ENCODE data around the gene COL4A2. TPM values are rescaled to one million over a fixed set of nuclear protein-coding genes. Genes with fewer than 3 reads are reported as not detected.
"Not testable (repeated sequence)": the region's sequence is repeated elsewhere in the genome, so short reads cannot be mapped to it uniquely, and the experiment has no call there.

The COL4A2 gene
- total RNA-seq, 1 experiment from 2014 or later: 35.0 TPM

- DNase-seq (ENCODE audit: extremely low read depth, low read depth): no peak
Observed at GRCh38 chr13:110374431-110375370, 67.6 kb downstream of the COL4A2 start.

DNA sequence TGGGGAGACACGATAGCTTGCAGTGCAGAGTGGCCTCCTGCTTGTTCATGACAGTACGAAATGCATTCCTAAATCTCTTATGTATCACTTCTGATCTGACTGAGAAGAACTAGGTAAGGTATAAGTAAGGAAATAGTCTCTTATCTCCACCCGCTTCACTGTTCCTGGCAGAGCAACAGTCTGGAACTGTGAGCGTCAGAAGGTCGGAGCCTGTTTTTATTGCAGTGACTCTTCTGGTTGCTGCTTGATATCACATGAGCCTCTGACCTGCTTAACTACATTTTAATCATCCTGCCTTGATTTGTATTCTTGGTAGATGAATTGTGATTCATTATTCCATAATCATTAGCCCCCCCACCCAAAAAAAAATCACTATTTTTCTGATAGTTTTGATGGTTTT, 69.0 kb downstream of the COL4A2 start:
- DNase-seq (ENCODE audit: extremely low read depth, low read depth): no peak

DNA sequence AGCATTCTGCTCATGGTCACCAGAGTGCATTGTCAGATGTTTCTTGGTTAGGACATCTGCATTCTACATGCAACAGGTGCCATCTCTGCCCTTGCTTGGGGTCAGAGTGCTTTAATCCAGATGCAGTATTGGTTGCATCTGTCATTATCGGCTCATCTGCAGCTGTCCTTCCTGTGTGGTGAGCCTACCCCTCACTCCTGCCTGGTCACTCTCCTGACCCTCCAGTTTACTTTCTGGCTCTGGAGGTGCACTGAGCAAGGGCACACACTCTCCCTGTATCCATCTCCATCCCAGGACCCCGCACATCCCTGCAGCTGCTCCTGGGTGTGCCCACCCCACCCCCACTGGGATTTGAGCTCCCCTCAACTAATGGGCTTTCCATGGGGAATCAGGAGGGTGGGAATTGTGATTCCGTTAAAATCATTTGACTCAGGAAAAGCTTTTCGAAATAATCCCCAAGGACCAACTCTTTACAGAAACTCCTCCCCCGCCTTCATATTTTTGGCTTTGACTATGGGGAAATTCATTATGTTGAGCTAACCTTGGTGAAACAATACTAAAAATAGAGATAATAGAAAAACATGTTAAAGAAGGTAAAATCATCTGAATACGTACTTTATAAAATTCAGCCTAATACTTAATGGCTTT, 70.2 kb downstream of the COL4A2 start:
- DNase-seq (ENCODE audit: extremely low read depth, low read depth): no peak

- DNase-seq (ENCODE audit: extremely low read depth, low read depth): no peak
Observed at GRCh38 chr13:110377826-110378201, 70.7 kb downstream of the COL4A2 start.

DNA sequence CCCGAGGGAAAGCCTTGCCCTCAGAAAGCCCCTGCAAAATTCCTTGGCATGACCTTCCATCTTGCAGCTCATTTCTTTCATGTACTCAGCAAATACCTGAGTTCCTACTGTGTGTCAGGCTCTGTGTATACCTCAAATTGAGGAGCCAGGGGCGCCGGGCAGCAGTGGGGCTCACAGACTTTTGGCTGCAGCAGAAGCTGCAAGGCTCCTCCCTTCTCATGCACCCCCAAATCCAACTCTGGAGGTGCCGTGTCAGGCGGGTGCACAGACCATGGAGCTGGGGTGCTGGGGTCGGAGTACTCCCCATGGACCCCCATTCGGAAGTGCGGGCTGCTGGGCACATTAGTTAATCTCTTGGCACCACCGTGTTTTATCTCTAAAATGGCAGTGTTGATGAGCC, 72.3 kb downstream of the COL4A2 start:
- no peak for DNase-seq (ENCODE audit: extremely low read depth, low read depth)

GRCh38 chr13:110379905-110380341, 72.8 kb downstream of the COL4A2 start:
- DNase-seq (ENCODE audit: extremely low read depth, low read depth): no peak

DNA sequence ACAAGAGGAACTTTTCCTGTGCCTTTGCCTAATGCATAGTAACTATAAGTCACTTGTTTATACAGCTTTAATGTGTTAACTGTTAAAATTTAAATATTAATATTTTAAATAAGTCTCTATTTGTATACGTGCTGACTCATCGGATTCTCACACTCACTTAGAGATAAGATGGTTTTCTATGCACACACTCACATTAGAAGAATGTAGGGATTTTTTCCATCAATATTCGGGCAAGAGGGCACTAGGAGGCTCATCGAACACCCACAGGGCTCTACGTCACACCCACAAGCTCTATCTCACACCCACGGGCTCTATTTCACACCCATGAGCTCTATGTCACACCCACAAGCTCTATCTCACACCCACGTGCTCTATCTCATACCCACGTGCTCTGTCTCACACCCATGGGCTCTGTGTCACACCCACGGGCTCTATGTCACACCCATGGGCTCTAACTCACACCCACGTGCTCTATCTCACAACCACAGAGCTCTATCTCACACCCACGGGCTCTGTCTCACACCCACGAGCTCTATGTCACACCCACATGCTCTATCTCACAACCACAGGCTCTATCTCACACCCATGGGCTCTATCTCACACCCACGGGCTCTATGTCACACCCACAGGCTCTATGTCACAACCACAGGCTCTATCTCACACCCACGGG, 73.4 kb downstream of the COL4A2 start:
- DNase-seq (ENCODE audit: extremely low read depth, low read depth): no peak

DNA sequence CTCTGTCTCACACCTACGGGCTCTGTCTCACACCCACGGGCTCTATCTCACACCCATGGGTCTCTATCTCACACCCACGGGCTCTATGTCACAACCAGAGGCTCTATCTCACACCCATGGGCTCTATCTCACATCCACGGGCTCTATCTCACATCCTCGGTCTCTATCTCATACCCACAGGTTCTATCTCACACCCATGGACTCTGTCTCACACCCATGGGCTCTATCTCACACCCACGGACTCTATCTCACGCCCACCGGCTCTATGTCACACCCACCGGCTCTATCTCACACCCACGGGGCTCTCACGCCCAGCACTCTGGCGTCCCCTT, 73.9 kb downstream of the COL4A2 start:
- DNase-seq (ENCODE audit: extremely low read depth, low read depth): no peak

- no peak for DNase-seq (ENCODE audit: extremely low read depth, low read depth)
Observed at GRCh38 chr13:110382229-110382628, 75.1 kb downstream of the COL4A2 start.

DNA sequence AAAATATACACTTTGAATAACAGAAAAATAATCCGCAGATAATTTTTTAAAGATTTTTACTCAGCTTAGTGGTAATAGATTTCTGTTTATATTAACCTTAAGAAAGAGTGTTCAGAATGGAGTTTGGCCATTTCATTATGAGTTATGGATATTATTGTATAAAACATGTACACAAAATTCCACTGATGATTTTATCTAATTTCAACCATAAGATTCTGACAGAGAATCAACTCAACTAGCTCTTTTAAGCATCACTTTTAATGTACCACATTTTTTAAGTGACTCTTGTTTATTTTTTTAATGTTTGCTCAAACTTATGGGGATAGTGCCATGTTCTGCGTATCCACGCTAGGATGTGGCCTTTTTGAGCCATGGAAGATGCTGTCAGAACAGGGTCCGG, 75.7 kb downstream of the COL4A2 start:
- no peak for DNase-seq (ENCODE audit: extremely low read depth, low read depth)

GRCh38 chr13:110387451-110388107, 80.5 kb downstream of the COL4A2 start:
- no peak for DNase-seq (ENCODE audit: extremely low read depth, low read depth)

DNA sequence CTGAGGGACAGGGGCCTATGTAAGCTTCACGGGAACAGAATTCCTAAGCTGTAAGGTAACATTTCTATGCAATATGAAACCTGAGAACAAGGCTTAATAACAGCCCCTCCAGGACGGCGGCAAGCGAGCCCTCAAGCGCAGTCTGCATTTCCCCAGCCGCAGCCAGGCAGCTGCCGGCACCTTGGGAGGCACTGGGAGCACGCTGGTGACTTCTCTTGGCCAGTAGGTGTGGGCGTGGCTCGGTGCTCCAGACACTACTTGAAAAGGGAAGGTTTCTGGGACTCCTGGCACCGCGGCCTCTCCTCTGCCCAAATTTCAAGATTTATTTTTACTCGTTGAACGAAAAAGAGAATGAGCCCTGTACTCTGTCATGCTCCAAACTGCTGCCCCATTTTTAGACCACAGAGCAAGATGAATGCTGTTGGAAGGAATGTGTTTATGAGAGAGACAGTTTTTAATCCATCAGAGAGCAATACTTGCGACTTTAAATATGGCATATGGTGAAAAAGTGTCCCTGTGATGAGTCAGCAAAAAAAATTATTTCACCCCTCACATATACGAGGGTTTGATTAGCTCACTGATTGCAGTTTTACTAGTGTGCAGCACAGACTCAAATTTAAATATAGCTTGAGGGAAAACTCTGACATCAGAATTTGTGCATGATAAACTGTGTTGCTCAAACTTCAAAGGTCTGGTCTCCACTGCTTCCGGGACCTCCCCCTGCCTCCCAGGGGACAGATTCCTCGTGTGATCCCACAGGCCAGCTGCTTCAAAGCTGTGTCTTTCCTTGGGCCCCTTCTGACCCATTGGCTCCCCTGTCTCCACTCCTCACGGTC, 81.2 kb downstream of the COL4A2 start:
- DNase-seq (ENCODE audit: extremely low read depth, low read depth): no peak

DNA sequence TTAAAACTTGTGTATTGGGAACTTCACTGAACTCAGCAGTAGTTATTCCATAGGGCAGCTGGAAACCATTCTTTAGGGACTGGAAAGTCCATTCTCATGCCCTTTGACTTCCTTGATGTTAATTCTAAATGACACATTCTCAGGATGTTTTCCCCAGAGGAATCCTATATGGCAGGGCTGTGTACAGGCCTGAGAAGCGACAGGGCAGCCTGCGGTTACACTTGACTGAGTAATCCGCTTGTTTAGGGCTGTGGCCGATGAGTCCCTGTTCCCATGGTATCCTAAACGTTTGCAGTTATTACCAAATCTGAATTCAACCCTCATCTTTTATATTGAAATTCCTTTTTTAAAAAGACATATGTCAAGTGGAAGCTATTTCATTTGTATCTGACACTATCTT, 83.5 kb downstream of the COL4A2 start:
- no peak for DNase-seq (ENCODE audit: extremely low read depth, low read depth)

DNA sequence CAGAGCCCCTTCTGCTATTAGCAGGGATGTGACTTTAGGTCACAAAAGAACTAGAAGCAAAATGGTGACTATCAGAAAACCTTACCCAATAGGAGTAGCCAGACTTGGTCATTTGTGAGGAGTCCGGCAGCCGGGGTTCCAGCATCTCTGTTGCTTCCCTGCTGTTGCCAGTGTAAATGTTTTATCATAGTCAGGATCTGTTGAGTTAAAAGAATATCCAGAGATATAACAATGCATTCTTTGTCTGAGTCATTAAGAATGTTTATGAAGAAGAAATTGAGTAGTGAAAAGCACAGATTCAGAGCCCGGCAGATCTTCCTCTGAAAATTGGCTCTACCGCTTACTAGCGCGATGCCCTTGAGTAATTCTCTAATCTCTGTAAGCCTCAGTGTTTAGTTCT, 84.2 kb downstream of the COL4A2 start:
- no peak for DNase-seq (ENCODE audit: extremely low read depth, low read depth)

GRCh38 chr13:110392510-110393240, 85.6 kb downstream of the COL4A2 start:
- no peak for DNase-seq (ENCODE audit: extremely low read depth, low read depth)

DNA sequence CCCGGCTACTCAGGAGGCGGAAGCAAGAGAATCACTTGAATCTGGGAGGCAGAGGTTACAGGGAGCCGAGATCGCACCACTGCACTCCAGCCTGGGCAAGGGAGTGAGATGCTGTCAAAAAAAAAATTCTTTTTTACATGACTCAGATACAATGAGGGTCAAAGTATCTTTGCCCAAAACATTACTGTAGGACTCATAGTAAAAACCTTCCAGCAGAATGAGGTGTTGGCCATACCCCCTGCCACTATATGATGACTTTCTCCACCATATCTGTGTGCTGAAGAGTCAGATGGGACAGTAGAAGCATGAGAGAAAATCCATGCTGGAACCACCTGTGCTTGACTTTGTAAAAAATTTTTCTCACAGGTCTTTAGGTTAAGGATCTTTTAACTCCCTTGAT, 86.7 kb downstream of the COL4A2 start:
- DNase-seq (ENCODE audit: extremely low read depth, low read depth): no peak

- no peak for DNase-seq (ENCODE audit: extremely low read depth, low read depth)
Observed at GRCh38 chr13:110394371-110394841, 87.3 kb downstream of the COL4A2 start.

- not testable (repeated sequence) for DNase-seq (ENCODE audit: extremely low read depth, low read depth)
Observed at GRCh38 chr13:110395616-110396015, 88.5 kb downstream of the COL4A2 start.

GRCh38 chr13:110396476-110396875, 89.4 kb downstream of the COL4A2 start:
- DNase-seq (ENCODE audit: extremely low read depth, low read depth): no peak

All from NCI-H460 (cell line).